SK-N-MC (cell line): ENCODE data around the gene TMEM269.
A peak's percentile ranks its signal among the peaks of the same experiment; 100 is the strongest.

Experiments
- EZH2 ChIP-seq: fragments of 200-600 bp; sonication (generic); IDR thresholded peaks from one replicate; pipeline ENCODE4 v1.6.1; 2017; ENCODE audit warnings: antibody characterized with exemption
- POLR2AphosphoS5 ChIP-seq: IDR thresholded peaks from 2 replicates; pipeline ENCODE4 v1.6.1; 2012; ENCODE audit warnings: mild to moderate bottlenecking, low read depth, low read length, borderline replicate concordance

- TF ChIP-seq EZH2 (no peak), POLR2AphosphoS5 (peak; percentile 99)
These were observed 17.9 kb upstream of the TMEM269 start, which contains the start of the genes C1orf50 and P3H1 for GRCh38 chr1:42766741-42767509.
